Endothelial cell of umbilical vein (primary cell): ENCODE measurements around the gene DPP9.

Source experiments
- EZH2 ChIP-seq: IDR thresholded peaks from 2 replicates; pipeline ENCODE4 v1.6.1; 2012; ENCODE audit warnings: borderline replicate concordance, low read depth, mild to moderate bottlenecking, moderate library complexity, low read length, inconsistent platforms; ENCODE audit not compliant: severe bottlenecking
- GATA2 ChIP-seq: IDR thresholded peaks from 2 replicates; pipeline ENCODE4 v1.7.0; 2011; ENCODE audit warnings: low read depth, mild to moderate bottlenecking, moderate library complexity, mixed read lengths, low read length; ENCODE audit not compliant: insufficient read length, insufficient read depth
- JUN ChIP-seq: IDR thresholded peaks from 2 replicates; pipeline ENCODE4 v1.6.1; 2011; ENCODE audit warnings: borderline replicate concordance, low read depth; ENCODE audit not compliant: insufficient read length, insufficient read depth
- MYC ChIP-seq: IDR thresholded peaks from one replicate; pipeline ENCODE4 v1.6.1; 2011; ENCODE audit warnings: mild to moderate bottlenecking, low read depth, low read length
- POLR2A ChIP-seq: IDR thresholded peaks from 2 replicates; pipeline ENCODE4 v1.6.1; 2012; ENCODE audit warnings: low read depth, mild to moderate bottlenecking, control low read depth, low read length
- POLR2AphosphoS5 ChIP-seq: IDR thresholded peaks from 2 replicates; pipeline ENCODE4 v1.6.1; 2012; ENCODE audit warnings: low read depth, mild to moderate bottlenecking, control low read depth, low read length, moderate library complexity; ENCODE audit not compliant: insufficient read depth
- TF ChIP-seq, protein P1 (sequence below), 2 donors: IDR thresholded peaks; 1 replicate in 1 of 2; 2 replicates in 1 of 2; pipeline ENCODE4 v1.5.1; 2011; ENCODE audit warnings: low read length in 2 of 2, mild to moderate bottlenecking in 2 of 2, moderate library complexity in 2 of 2, control low read depth in 1 of 2, inconsistent platforms in 1 of 2, low read depth in 1 of 2; ENCODE audit not compliant: insufficient read depth in 1 of 2; ENCODE audit errors: extremely low read depth in 1 of 2
- TF ChIP-seq, protein P2 (sequence below): IDR thresholded peaks from 2 replicates; pipeline ENCODE4 v1.6.1; 2011; ENCODE audit not compliant: insufficient read depth, insufficient read length

DNA sequence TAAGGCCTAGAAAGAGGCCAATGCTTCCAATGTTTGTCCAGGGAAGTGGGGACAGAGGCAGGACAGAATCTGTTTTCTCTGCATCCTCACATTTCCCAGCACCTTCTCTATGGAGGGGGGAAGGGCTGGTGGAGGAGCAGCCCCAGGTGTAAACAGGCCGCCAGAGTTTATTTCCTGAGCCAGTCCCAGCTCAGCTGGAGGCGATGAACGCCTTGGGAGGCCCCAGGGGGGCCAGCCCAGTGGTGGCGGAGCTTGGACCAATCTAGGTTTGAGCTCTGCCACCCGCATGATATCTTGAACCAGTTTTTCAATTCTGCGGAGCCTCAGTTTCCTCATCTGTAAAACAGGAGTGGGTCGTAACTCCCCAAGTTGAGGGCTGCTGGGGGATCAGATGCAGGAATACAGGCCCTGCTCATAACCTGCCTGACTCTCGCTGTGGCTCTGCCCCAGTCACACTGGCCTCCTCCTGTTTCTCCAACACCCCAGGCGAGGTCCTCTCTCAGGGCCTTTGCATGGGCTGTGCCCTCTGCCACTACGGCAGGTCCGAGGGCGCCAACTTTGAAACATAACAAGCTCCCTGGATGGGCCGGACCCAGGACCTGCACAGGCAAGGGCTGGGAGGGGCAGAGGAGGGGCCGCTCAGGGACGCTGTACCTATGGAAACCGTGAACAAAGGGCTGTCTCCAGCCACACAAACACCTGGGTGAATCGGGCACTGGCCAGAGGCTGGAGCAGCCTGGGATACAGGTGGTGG, 83.2 kb downstream of the DPP9 start:
- TF ChIP-seq POLR2AphosphoS5 (no peak), POLR2A (no peak), EZH2 (no peak), JUN (no peak), GATA2 (no peak), MYC (no peak)
- TF ChIP-seq, protein P1, sequence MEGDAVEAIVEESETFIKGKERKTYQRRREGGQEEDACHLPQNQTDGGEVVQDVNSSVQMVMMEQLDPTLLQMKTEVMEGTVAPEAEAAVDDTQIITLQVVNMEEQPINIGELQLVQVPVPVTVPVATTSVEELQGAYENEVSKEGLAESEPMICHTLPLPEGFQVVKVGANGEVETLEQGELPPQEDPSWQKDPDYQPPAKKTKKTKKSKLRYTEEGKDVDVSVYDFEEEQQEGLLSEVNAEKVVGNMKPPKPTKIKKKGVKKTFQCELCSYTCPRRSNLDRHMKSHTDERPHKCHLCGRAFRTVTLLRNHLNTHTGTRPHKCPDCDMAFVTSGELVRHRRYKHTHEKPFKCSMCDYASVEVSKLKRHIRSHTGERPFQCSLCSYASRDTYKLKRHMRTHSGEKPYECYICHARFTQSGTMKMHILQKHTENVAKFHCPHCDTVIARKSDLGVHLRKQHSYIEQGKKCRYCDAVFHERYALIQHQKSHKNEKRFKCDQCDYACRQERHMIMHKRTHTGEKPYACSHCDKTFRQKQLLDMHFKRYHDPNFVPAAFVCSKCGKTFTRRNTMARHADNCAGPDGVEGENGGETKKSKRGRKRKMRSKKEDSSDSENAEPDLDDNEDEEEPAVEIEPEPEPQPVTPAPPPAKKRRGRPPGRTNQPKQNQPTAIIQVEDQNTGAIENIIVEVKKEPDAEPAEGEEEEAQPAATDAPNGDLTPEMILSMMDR (IDR thresholded peaks at IDR 0.05; ENCODE audit: extremely low read depth in 1 of 2, insufficient read depth in 1 of 2, low read depth in 1 of 2, low read length in 2 of 2) = no peak
- TF ChIP-seq, protein P2, sequence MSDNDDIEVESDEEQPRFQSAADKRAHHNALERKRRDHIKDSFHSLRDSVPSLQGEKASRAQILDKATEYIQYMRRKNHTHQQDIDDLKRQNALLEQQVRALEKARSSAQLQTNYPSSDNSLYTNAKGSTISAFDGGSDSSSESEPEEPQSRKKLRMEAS = no peak
